CD4-positive, alpha-beta T cell treated with Interleukin-17A for 1 hour (primary cell): ENCODE data around the gene NRROS.
"Not testable (repeated sequence)": the region's sequence is repeated elsewhere in the genome, so short reads cannot be mapped to it uniquely, and the experiment has no call there.

Experiments
- DNase-seq: peaks from one replicate; pipeline ENCODE4 v3.0.0-alpha.2; 2020

Gene NRROS

GRCh38 chr3:196625331-196625730 lies 14.2 kb upstream of the NRROS start:
- DNase-seq, result no peak

GRCh38 chr3:196627918-196628231 lies 11.6 kb upstream of the NRROS start:
- no peak for DNase-seq

GRCh38 chr3:196629228-196629627 lies 10.3 kb upstream of the NRROS start:
- DNase-seq, result no peak

- DNase-seq, result no peak
Measured at GRCh38 chr3:196631682-196632045, 7.8 kb upstream of the NRROS start.

GRCh38 chr3:196632046-196632751 lies 7.3 kb upstream of the NRROS start:
- peak; percentile 94 for DNase-seq

GRCh38 chr3:196633555-196634151 lies 5.8 kb upstream of the NRROS start:
- DNase-seq, result no peak

- DNase-seq, result peak; percentile 31
Measured at GRCh38 chr3:196634224-196634623, 5.3 kb upstream of the NRROS start.

- DNase-seq, result no peak
Measured at GRCh38 chr3:196634829-196635228, 4.7 kb upstream of the NRROS start.

- DNase-seq, result no peak
Measured at GRCh38 chr3:196636369-196637349, 2.8 kb upstream of the NRROS start.

GRCh38 chr3:196637941-196638340 lies 1.6 kb upstream of the NRROS start:
- not testable (repeated sequence) for DNase-seq

- no peak for DNase-seq
Measured at GRCh38 chr3:196638861-196639482, 522 bp upstream of the NRROS start.

- no peak for DNase-seq
Measured at GRCh38 chr3:196640297-196641018, 964 bp downstream of the NRROS start.

GRCh38 chr3:196641333-196642054 lies 2.0 kb downstream of the NRROS start:
- no peak for DNase-seq

- no peak for DNase-seq
Measured at GRCh38 chr3:196642434-196642833, 2.9 kb downstream of the NRROS start.

GRCh38 chr3:196643201-196643749 lies 3.8 kb downstream of the NRROS start:
- peak; percentile 59 for DNase-seq

GRCh38 chr3:196643761-196644160 lies 4.3 kb downstream of the NRROS start:
- DNase-seq, result no peak

GRCh38 chr3:196645096-196645495 lies 5.6 kb downstream of the NRROS start:
- DNase-seq, result no peak

- no peak for DNase-seq
Measured at GRCh38 chr3:196645897-196646665, 6.6 kb downstream of the NRROS start.

GRCh38 chr3:196646666-196647216 lies 7.2 kb downstream of the NRROS start:
- no peak for DNase-seq

- DNase-seq, result no peak
Measured at GRCh38 chr3:196650740-196651311, 11.3 kb downstream of the NRROS start.
